HepG2 (cell line): ENCODE measurements around the gene SCN7A.

Source experiments
- CBX5 ChIP-seq: sonication (generic); formaldehyde crosslinking; IDR thresholded peaks from 2 replicates; pipeline ENCODE4 v1.4.0; 2020; ENCODE audit warnings: missing genetic modification reagents, borderline replicate concordance
- POLR2A ChIP-seq, 2 experiments: IDR thresholded peaks; 2 replicates each; pipeline ENCODE4 v1.6.1; 2011; ENCODE audit warnings: low read depth in 2 of 2, low read length in 2 of 2, mild to moderate bottlenecking in 1 of 2, moderate library complexity in 1 of 2; ENCODE audit not compliant: insufficient read depth in 1 of 2
- PRDM4 ChIP-seq: sonication (generic); formaldehyde crosslinking; IDR thresholded peaks from 2 replicates; pipeline ENCODE4 v1.9.0; 2021; ENCODE audit warnings: missing genetic modification reagents, borderline replicate concordance
- TRIM24 ChIP-seq: sonication (generic); formaldehyde crosslinking; IDR thresholded peaks from 2 replicates; pipeline ENCODE4 v1.8.0; 2022; ENCODE audit warnings: mild to moderate bottlenecking, missing genetic modification reagents
- ZNF547 ChIP-seq: sonication (generic); formaldehyde crosslinking; IDR thresholded peaks from 2 replicates; pipeline ENCODE4 v1.5.1; 2020; ENCODE audit warnings: mild to moderate bottlenecking, missing genetic modification reagents
- ZNF614 ChIP-seq: IDR thresholded peaks from 2 replicates; pipeline ENCODE4 v1.6.1; 2018; ENCODE audit warnings: missing biosample characterization, missing genetic modification reagents, inconsistent platforms, borderline replicate concordance
- ZNF724P ChIP-seq: sonication (generic); formaldehyde crosslinking; IDR thresholded peaks from 2 replicates; pipeline ENCODE4 v1.8.0; 2022; ENCODE audit warnings: missing genetic modification reagents, borderline replicate concordance

GRCh38 chr2:166365239-166365638 is 128.8 kb downstream of the SCN7A start:
- TF ChIP-seq POLR2A (IDR thresholded peaks at IDR 0.05; ENCODE audit: insufficient read depth in 1 of 2, low read depth in 2 of 2, low read length in 2 of 2) (no peak), TRIM24 (CRISPR knock-in tag) (no peak), CBX5 (no peak), ZNF614 (CRISPR knock-in tag) (no peak), ZNF547 (CRISPR knock-in tag) (no peak), ZNF724P (CRISPR knock-in tag) (no peak), PRDM4 (CRISPR knock-in tag) (no peak)
